ENCODE data around the gene RXYLT1. TPM values are rescaled to one million over a fixed set of nuclear protein-coding genes. Genes with fewer than 3 reads are reported as not detected.

RXYLT1 gene
- total RNA-seq, 4 donors from 2014 or later: 4.5 to 29.9 (median 14.4) TPM

GRCh38 chr12:63849641-63850040, 69.9 kb downstream of the RXYLT1 start:
- no peak overlapping the region for H3K27ac ChIP-seq

GRCh38 chr12:63853978-63854377, 74.3 kb downstream of the RXYLT1 start:
- Histone ChIP-seq H3K27ac (no peak overlapping the region), H3K36me3 (no peaks in the 10 kb centered on the region), H3K9me3 (no peaks in the 10 kb centered on the region), H3K4me1 (peaks cover 0 to 18% (median 6%) of the 10 kb centered on the region in 4 donors), H3K27me3 (no peaks in the 10 kb centered on the region), H3K4me3 (no peak overlapping the region)
- in situ Hi-C loops (cut with MboI; ENCODE audit: low pct_ligation_motif_present in 1 of 4, low pct_unique_long_range_greater_than_20kb in 1 of 4, low sequenced_read_pairs in 3 of 4): no loop called here
- intact Hi-C loops (cut with DNase I; ENCODE audit: low total_unique reads): no loop called here
- TF ChIP-seq EP300 (IDR thresholded peaks at IDR 0.05; ENCODE audit: low read depth) (no peak), POLR2A (IDR thresholded peaks at IDR 0.05) (no peak), POLR2AphosphoS5 (IDR thresholded peaks at IDR 0.05) (no peak)
- TF ChIP-seq, protein P1, sequence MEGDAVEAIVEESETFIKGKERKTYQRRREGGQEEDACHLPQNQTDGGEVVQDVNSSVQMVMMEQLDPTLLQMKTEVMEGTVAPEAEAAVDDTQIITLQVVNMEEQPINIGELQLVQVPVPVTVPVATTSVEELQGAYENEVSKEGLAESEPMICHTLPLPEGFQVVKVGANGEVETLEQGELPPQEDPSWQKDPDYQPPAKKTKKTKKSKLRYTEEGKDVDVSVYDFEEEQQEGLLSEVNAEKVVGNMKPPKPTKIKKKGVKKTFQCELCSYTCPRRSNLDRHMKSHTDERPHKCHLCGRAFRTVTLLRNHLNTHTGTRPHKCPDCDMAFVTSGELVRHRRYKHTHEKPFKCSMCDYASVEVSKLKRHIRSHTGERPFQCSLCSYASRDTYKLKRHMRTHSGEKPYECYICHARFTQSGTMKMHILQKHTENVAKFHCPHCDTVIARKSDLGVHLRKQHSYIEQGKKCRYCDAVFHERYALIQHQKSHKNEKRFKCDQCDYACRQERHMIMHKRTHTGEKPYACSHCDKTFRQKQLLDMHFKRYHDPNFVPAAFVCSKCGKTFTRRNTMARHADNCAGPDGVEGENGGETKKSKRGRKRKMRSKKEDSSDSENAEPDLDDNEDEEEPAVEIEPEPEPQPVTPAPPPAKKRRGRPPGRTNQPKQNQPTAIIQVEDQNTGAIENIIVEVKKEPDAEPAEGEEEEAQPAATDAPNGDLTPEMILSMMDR (IDR thresholded peaks at IDR 0.05): no peak
- DNase-seq: no peak

More at GRCh38 chr12:63849641-63850040, 69.9 kb downstream of the RXYLT1 start:
- no peak overlapping the region for H3K4me3 ChIP-seq
- TF ChIP-seq, protein P1 (IDR thresholded peaks at IDR 0.05): no peak
- TF ChIP-seq POLR2A (IDR thresholded peaks at IDR 0.05) (no peak), EP300 (IDR thresholded peaks at IDR 0.05; ENCODE audit: low read depth) (no peak), POLR2AphosphoS5 (IDR thresholded peaks at IDR 0.05) (no peak)
- WGBS, 2 donors (ENCODE audit: low coverage in 1 of 2): 80% methylated on average over 4 of the region's 4 CpGs; no CpG with 5 or more reads in 1 of the 2 donors
- peaks cover 5 to 45% (median 22%) of the 10 kb centered on the region in 4 donors for H3K4me1 ChIP-seq
- intact Hi-C loops (cut with DNase I; ENCODE audit: low total_unique reads) (loop anchor here (10.0 kb wide), 1 partner anchor 235 kb away; no protein-coding TSS in a partner anchor), in situ Hi-C loops (cut with MboI; ENCODE audit: low pct_ligation_motif_present in 1 of 4, low pct_unique_long_range_greater_than_20kb in 1 of 4, low sequenced_read_pairs in 3 of 4) (loop anchor here in 3 of 4 donors (10.0 to 25.0 kb wide), 5 partner anchors 235 to 563 kb away; partner anchors contain the start of genes C12orf56 (in 2 of the 3) and XPOT (in 1 of the 3))
- H3K36me3 ChIP-seq: no peaks in the 10 kb centered on the region
- no peaks in the 10 kb centered on the region for H3K27me3 ChIP-seq
- DNase-seq: no peak
- no peaks in the 10 kb centered on the region for H3K9me3 ChIP-seq

DNA sequence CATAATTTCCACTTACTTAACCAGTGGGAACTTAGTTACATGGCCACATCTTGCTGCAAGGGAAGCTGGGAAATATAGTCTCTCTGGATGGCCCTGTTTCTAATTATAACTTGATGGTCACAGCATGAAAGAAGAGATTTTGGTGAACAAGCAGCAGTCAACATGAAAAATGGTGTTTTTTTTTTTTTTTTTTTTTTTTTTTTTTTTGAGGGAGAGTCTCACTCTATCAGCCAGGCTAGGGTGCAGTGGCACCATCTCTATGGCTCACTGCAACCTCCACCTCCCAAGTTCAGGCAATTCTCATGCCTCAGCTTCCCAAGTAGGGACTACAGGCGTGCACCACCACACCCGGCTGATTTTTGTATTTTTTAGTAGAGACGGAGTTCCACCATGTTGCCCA, 75.6 kb downstream of the RXYLT1 start:
- WGBS, 2 donors (ENCODE audit: low coverage in 1 of 2): 91 to 100% methylated on average over 1 to 3 of the region's 3 CpGs
- no peaks in the 10 kb centered on the region for H3K36me3 ChIP-seq

GRCh38 chr12:63857771-63858670, 78.3 kb downstream of the RXYLT1 start:
- TF ChIP-seq EP300 (IDR thresholded peaks at IDR 0.05; ENCODE audit: low read depth): no peak
- no peak for TF ChIP-seq POLR2A (IDR thresholded peaks at IDR 0.05)
- no peak for TF ChIP-seq POLR2AphosphoS5 (IDR thresholded peaks at IDR 0.05)
- TF ChIP-seq, protein P1 (IDR thresholded peaks at IDR 0.05): no peak
- Histone ChIP-seq H3K27ac (no peak overlapping the region), H3K4me1 (peaks cover 5 to 22% (median 13%) of the 10 kb centered on the region in 4 donors), H3K27me3 (no peaks in the 10 kb centered on the region), H3K36me3 (no peaks in the 10 kb centered on the region), H3K9me3 (no peaks in the 10 kb centered on the region), H3K4me3 (no peak overlapping the region)
- intact Hi-C loops (cut with DNase I; ENCODE audit: low total_unique reads) (no loop called here), in situ Hi-C loops (cut with MboI; ENCODE audit: low pct_ligation_motif_present in 1 of 4, low pct_unique_long_range_greater_than_20kb in 1 of 4, low sequenced_read_pairs in 3 of 4) (no loop called here)
- no peak for DNase-seq
- 74 to 76% methylated on average over 6 of the region's 6 CpGs for WGBS, 2 donors (ENCODE audit: low coverage in 1 of 2)

More for the DNA sequence above, 75.6 kb downstream of the RXYLT1 start:
- intact Hi-C loops (cut with DNase I; ENCODE audit: low total_unique reads): no loop called here
- TF ChIP-seq EP300 (IDR thresholded peaks at IDR 0.05; ENCODE audit: low read depth) (no peak), POLR2A (IDR thresholded peaks at IDR 0.05) (no peak), POLR2AphosphoS5 (IDR thresholded peaks at IDR 0.05) (no peak)
- TF ChIP-seq, protein P1 (IDR thresholded peaks at IDR 0.05): no peak
- no peak overlapping the region for H3K4me3 ChIP-seq
- no peaks in the 10 kb centered on the region for H3K27me3 ChIP-seq
- in situ Hi-C loops (cut with MboI; ENCODE audit: low pct_ligation_motif_present in 1 of 4, low pct_unique_long_range_greater_than_20kb in 1 of 4, low sequenced_read_pairs in 3 of 4): no loop called here
- no peaks in the 10 kb centered on the region for H3K9me3 ChIP-seq
- DNase-seq: no peak
- H3K4me1 ChIP-seq: peaks cover 0 to 6% (median 0%) of the 10 kb centered on the region in 4 donors
- H3K27ac ChIP-seq: no peak overlapping the region

All from transverse colon (tissue), 4 donors.